Karpas-422 (cell line): ENCODE data around the gene MLH3. TPM values are rescaled to one million over a fixed set of nuclear protein-coding genes. Genes with fewer than 3 reads are reported as not detected.

ENCODE experiments used
- small RNA-seq: library from RNA; depleted of rRNA; stranded (forward); fragments of <200 nt; gene quantifications from one replicate; pipeline ENCODE3, GENCODE V24; 2014
- total RNA-seq: library from RNA; depleted of rRNA; stranded (reverse); fragments of >200 nt; shearing (Covaris generic); gene quantifications from 2 replicates; pipeline ENCODE4 v1.2.3, GENCODE V29; 2014; ENCODE audit warnings: low replicate concordance; rRNA removed

The MLH3 gene
- total RNA-seq, 1 experiment from 2014 or later, result 71.5 TPM

Small RNA genes lying within 50 kb of the gene (small RNA-seq; reads per million reads assigned to genes)
- not detected for gene RNU6-689P

Other genes starting within 250 kb of the MLH3 start
- gene PROX2, start 175.3 kb downstream of the MLH3 start, total RNA-seq, result 2.3 and 2.6 TPM in 2 replicates
- gene DLST, start 169.6 kb downstream of the MLH3 start, total RNA-seq, result 101 and 105 TPM in 2 replicates
- gene RPS6KL1, start 128.2 kb downstream of the MLH3 start, total RNA-seq, result 34.3 and 60.2 TPM in 2 replicates
- gene PGF, start 95.9 kb downstream of the MLH3 start, total RNA-seq, result 3.5 and 8.3 TPM in 2 replicates
- 86.5 and 106 TPM in 2 replicates for gene EIF2B2, start 48.5 kb downstream of the MLH3 start, total RNA-seq
- 80.3 and 84.2 TPM in 2 replicates for gene ACYP1, start 12.6 kb upstream of the MLH3 start, total RNA-seq
- gene ZC2HC1C, start 18.2 kb upstream of the MLH3 start, total RNA-seq, result 1.1 and 2.9 TPM in 2 replicates
- gene NEK9, start 75.6 kb upstream of the MLH3 start, total RNA-seq, result 103 and 179 TPM in 2 replicates
- 104 and 349 TPM in 2 replicates for gene TMED10, start 125.1 kb upstream of the MLH3 start, total RNA-seq
- 3.8 and 5.5 TPM in 2 replicates for gene FOS, start 227.4 kb upstream of the MLH3 start, total RNA-seq